Brain microvascular endothelial cell (primary cell): ENCODE results near the gene PES1.

Experiments used
- DNase-seq: peaks from one replicate; pipeline ENCODE4 v3.0.0-alpha.2; 2020
- H3K27ac ChIP-seq: fragments of 250-450 bp; sonication (Bioruptor Pico); 2 replicates; pipeline ENCODE4 v1.5.1; 2020; ENCODE audit warnings: mild to moderate bottlenecking, moderate library complexity
- H3K27me3 ChIP-seq: fragments of 250-450 bp; sonication (Bioruptor Pico); replicated peaks from 2 replicates; pipeline ENCODE4 v1.5.1; 2020; ENCODE audit warnings: mild to moderate bottlenecking
- H3K36me3 ChIP-seq: fragments of 250-450 bp; sonication (Bioruptor Pico); replicated peaks from 2 replicates; pipeline ENCODE4 v1.5.1; 2020; ENCODE audit warnings: mild to moderate bottlenecking
- H3K4me3 ChIP-seq: 2 replicates; pipeline ENCODE4 v1.5.1; 2011; ENCODE audit warnings: low read depth, mild to moderate bottlenecking, control low read depth, low read length, moderate library complexity
- CTCF ChIP-seq: IDR thresholded peaks from 2 replicates; pipeline ENCODE4 v1.5.1; 2011; ENCODE audit warnings: low read depth, mild to moderate bottlenecking, moderate library complexity, low read length, control low read depth, inconsistent platforms; ENCODE audit errors: missing control alignments
- in situ Hi-C: cut with HindIII; loops from 2 replicates; pipeline ENCODE4 v1.10.0; 2017; ENCODE audit warnings: low sequenced_read_pairs, low pct_ligation_motif_present

The PES1 gene

GRCh38 chr22:30605449-30606110 lies 13.9 kb upstream of the PES1 start:
- Histone ChIP-seq H3K27me3 (no peaks in the 10 kb centered on the region), H3K27ac (no peak overlapping the region), H3K4me3 (peak overlapping the region; percentile 68), H3K36me3 (no peaks in the 10 kb centered on the region)
- peak; percentile 87 for TF ChIP-seq CTCF
- in situ Hi-C loops, result no loop called here
- peak; percentile 26 for DNase-seq

GRCh38 chr22:30604723-30605122 lies 13.0 kb upstream of the PES1 start:
- no peak for DNase-seq
- H3K27me3 ChIP-seq, result no peaks in the 10 kb centered on the region
- no peaks in the 10 kb centered on the region for H3K36me3 ChIP-seq
- in situ Hi-C loops, result no loop called here
- H3K4me3 ChIP-seq, result no peak overlapping the region
- H3K27ac ChIP-seq, result no peak overlapping the region
- no peak for TF ChIP-seq CTCF

GRCh38 chr22:30603801-30604200 lies 12.1 kb upstream of the PES1 start:
- no peaks in the 10 kb centered on the region for H3K36me3 ChIP-seq
- no peak overlapping the region for H3K4me3 ChIP-seq
- no peaks in the 10 kb centered on the region for H3K27me3 ChIP-seq
- in situ Hi-C loops, result no loop called here
- H3K27ac ChIP-seq, result no peak overlapping the region
- no peak for TF ChIP-seq CTCF
- DNase-seq, result no peak

- Histone ChIP-seq H3K36me3 (no peaks in the 10 kb centered on the region), H3K27me3 (no peaks in the 10 kb centered on the region), H3K4me3 (no peak overlapping the region), H3K27ac (no peak overlapping the region)
- in situ Hi-C loops, result no loop called here
- peak; percentile 57 for TF ChIP-seq CTCF
- DNase-seq, result peak; percentile 28
These were observed 10.3 kb upstream of the PES1 start for GRCh38 chr22:30602049-30602448.

GRCh38 chr22:30601464-30601863 lies 9.8 kb upstream of the PES1 start:
- Histone ChIP-seq H3K4me3 (no peak overlapping the region), H3K36me3 (no peaks in the 10 kb centered on the region), H3K27ac (no peak overlapping the region), H3K27me3 (no peaks in the 10 kb centered on the region)
- TF ChIP-seq CTCF, result no peak
- in situ Hi-C loops, result no loop called here
- no peak for DNase-seq

- in situ Hi-C loops, result no loop called here
- Histone ChIP-seq H3K27me3 (no peaks in the 10 kb centered on the region), H3K36me3 (no peaks in the 10 kb centered on the region), H3K27ac (no peak overlapping the region), H3K4me3 (no peak overlapping the region)
- DNase-seq, result no peak
- no peak for TF ChIP-seq CTCF
These were observed 9.2 kb upstream of the PES1 start for GRCh38 chr22:30600921-30601320.
